H1 (cell line): ENCODE results near the gene METRN. TPM values are rescaled to one million over a fixed set of nuclear protein-coding genes. Genes with fewer than 3 reads are reported as not detected.

Source experiments
- CTCF ChIA-PET: fragments of 300-600 bp; sonication (Branson Sonifier 250); formaldehyde crosslinking; loops from one replicate; lab custom pipeline; 2021; ENCODE audit not compliant: partially characterized antibody; lab: Charles Lee
- POLR2A ChIA-PET: fragments of 300-600 bp; sonication (Branson Sonifier 250); formaldehyde crosslinking; loops from one replicate; lab custom pipeline; 2021; ENCODE audit warnings: inconsistent platforms; ENCODE audit not compliant: partially characterized antibody; lab: Charles Lee
- DNase-seq, 2 experiments: peaks; one replicate each; pipeline versions ENCODE4 v3.0.0 to v3.0.0-alpha.2; 2010 to 2022; ENCODE audit warnings: low spot score in 2 of 2, low read depth in 1 of 2, mixed read lengths in 1 of 2
- FAIRE-seq: peaks from 2 replicates; lab custom pipeline; 2011; peaks lifted over from hg19 to GRCh38; lab: Jason Lieb, UNC
- H2AFZ ChIP-seq: 2 replicates; pipeline ENCODE4 v1.8.1; 2012; ENCODE audit warnings: low read length, inconsistent platforms
- H2AK5ac ChIP-seq: 2 replicates; pipeline ENCODE4 v1.6.1; 2013; ENCODE audit warnings: low read depth, low read length
- H2BK120ac ChIP-seq: replicated peaks from 2 replicates; pipeline ENCODE3; 2013; ENCODE audit warnings: low read depth, low read length, inconsistent platforms
- H2BK12ac ChIP-seq: 2 replicates; pipeline ENCODE4 v1.6.1; 2013; ENCODE audit warnings: low read depth, low read length
- H2BK15ac ChIP-seq: 2 replicates; pipeline ENCODE4 v1.6.1; 2013; ENCODE audit warnings: low read length
- H2BK20ac ChIP-seq: 2 replicates; pipeline ENCODE4 v1.6.1; 2013; ENCODE audit warnings: low read length
- H2BK5ac ChIP-seq: 2 replicates; pipeline ENCODE4 v1.6.1; 2013; ENCODE audit warnings: low read depth, low read length
- H3K14ac ChIP-seq: 2 replicates; pipeline ENCODE4 v1.6.1; 2013; ENCODE audit warnings: inconsistent platforms; ENCODE audit not compliant: insufficient read length
- H3K18ac ChIP-seq: 2 replicates; pipeline ENCODE4 v1.6.1; 2013; ENCODE audit warnings: low read length; ENCODE audit errors: extremely low read depth
- H3K23ac ChIP-seq: 2 replicates; pipeline ENCODE4 v1.6.1; 2013; ENCODE audit warnings: inconsistent platforms; ENCODE audit not compliant: insufficient read length
- H3K23me2 ChIP-seq: 2 replicates; pipeline ENCODE4 v1.6.1; 2013; ENCODE audit warnings: low read depth, low read length
- H3K27ac ChIP-seq: 2 replicates; pipeline ENCODE4 v1.6.1; 2011; ENCODE audit warnings: low read depth, low read length, inconsistent platforms
- H3K27me3 ChIP-seq, 4 experiments: replicated peaks in 1 of 4; 1 replicate in 1 of 4; 2 replicates in 3 of 4; pipeline versions ENCODE4 v1.6.1 to v1.8.1; 2011 to 2013; ENCODE audit warnings: low read length in 3 of 4, mild to moderate bottlenecking in 3 of 4, inconsistent platforms in 2 of 4, mixed read lengths in 2 of 4, moderate library complexity in 1 of 4; ENCODE audit not compliant: control insufficient read depth in 3 of 4, insufficient read depth in 3 of 4; ENCODE audit errors: extremely low read depth in 1 of 4
- H3K36me3 ChIP-seq, 4 experiments: 2 replicates each; pipeline versions ENCODE4 v1.6.1 to v1.8.1; 2011 to 2013; ENCODE audit warnings: mild to moderate bottlenecking in 4 of 4, low read length in 3 of 4, moderate library complexity in 2 of 4, control low read depth in 1 of 4, inconsistent platforms in 1 of 4; ENCODE audit not compliant: insufficient read depth in 4 of 4, control insufficient read depth in 2 of 4
- H3K4ac ChIP-seq: replicated peaks from 2 replicates; pipeline ENCODE3; 2013; ENCODE audit warnings: low read length, low read depth, mixed read lengths, inconsistent platforms; ENCODE audit not compliant: insufficient read length
- H3K4me1 ChIP-seq, 4 experiments: replicated peaks in 1 of 4; 1 replicate in 1 of 4; 2 replicates in 3 of 4; pipeline versions ENCODE4 v1.6.1 to v1.8.1; 2011 to 2013; ENCODE audit warnings: low read length in 3 of 4, inconsistent platforms in 2 of 4, mixed read lengths in 1 of 4; ENCODE audit not compliant: insufficient read depth in 4 of 4, control insufficient read depth in 3 of 4
- H3K4me2 ChIP-seq, 2 experiments: 2 replicates each; pipeline versions ENCODE4 v1.6.1 to v1.8.1; 2011 to 2013; ENCODE audit warnings: low read depth in 2 of 2, low read length in 2 of 2, control low read depth in 1 of 2, inconsistent platforms in 1 of 2, mild to moderate bottlenecking in 1 of 2; ENCODE audit not compliant: insufficient read depth in 1 of 2
- H3K4me3 ChIP-seq, 4 experiments: fragments of 200-600, 300-600 bp in 1 of 4; sonication (generic), shearing (Covaris generic), sonication (Bioruptor Twin) in 1 of 4; 2 replicates each; pipeline versions ENCODE4 v1.5.1 to v1.8.1; 2011 to 2016; ENCODE audit warnings: low read length in 4 of 4, low read depth in 3 of 4, control low read depth in 2 of 4, inconsistent platforms in 2 of 4, mild to moderate bottlenecking in 2 of 4, mixed read lengths in 1 of 4, moderate library complexity in 1 of 4; ENCODE audit not compliant: insufficient read depth in 2 of 4; ENCODE audit errors: extremely low read depth in 1 of 4
- H3K56ac ChIP-seq: replicated peaks from 2 replicates; pipeline ENCODE3; 2013; ENCODE audit warnings: low read depth, mild to moderate bottlenecking, mixed read lengths, low read length, inconsistent platforms; ENCODE audit not compliant: insufficient read length
- H3K79me1 ChIP-seq: 2 replicates; pipeline ENCODE4 v1.6.1; 2013; ENCODE audit warnings: low read depth, low read length, control low read depth
- H3K79me2 ChIP-seq, 2 experiments: 2 replicates each; pipeline versions ENCODE4 v1.6.1 to v1.8.1; 2012 to 2013; ENCODE audit warnings: low read length in 2 of 2, mild to moderate bottlenecking in 2 of 2, inconsistent platforms in 1 of 2; ENCODE audit not compliant: insufficient read depth in 2 of 2, control insufficient read depth in 1 of 2
- H3K9ac ChIP-seq, 4 experiments: replicated peaks in 1 of 4; 1 replicate in 1 of 4; 2 replicates in 3 of 4; pipeline versions ENCODE4 v1.6.1 to v1.8.1; 2011 to 2013; ENCODE audit warnings: low read depth in 3 of 4, low read length in 3 of 4, control low read depth in 2 of 4, mild to moderate bottlenecking in 2 of 4, moderate library complexity in 2 of 4, inconsistent platforms in 1 of 4; ENCODE audit errors: extremely low read depth in 1 of 4
- H3K9me3 ChIP-seq, 2 experiments: 2 replicates each; pipeline versions ENCODE4 v1.6.1 to v1.8.1; 2012 to 2013; ENCODE audit warnings: mild to moderate bottlenecking in 2 of 2, moderate library complexity in 2 of 2, control low read depth in 1 of 2, inconsistent platforms in 1 of 2, low read depth in 1 of 2, low read length in 1 of 2, mixed read lengths in 1 of 2; ENCODE audit not compliant: insufficient read depth in 2 of 2
- H4K20me1 ChIP-seq, 2 experiments: replicated peaks in 1 of 2; 2 replicates each; pipeline versions ENCODE3 to v1.8.1; 2011 to 2013; ENCODE audit warnings: inconsistent platforms in 2 of 2, low read length in 2 of 2, mild to moderate bottlenecking in 1 of 2; ENCODE audit not compliant: insufficient read depth in 2 of 2, control insufficient read depth in 1 of 2
- H4K5ac ChIP-seq: 2 replicates; pipeline ENCODE4 v1.6.1; 2013; ENCODE audit warnings: low read length, low read depth, mixed read lengths, inconsistent platforms; ENCODE audit not compliant: insufficient read length
- H4K8ac ChIP-seq: 2 replicates; pipeline ENCODE4 v1.8.0; 2013; ENCODE audit warnings: mild to moderate bottlenecking, moderate library complexity, low read length, inconsistent platforms; ENCODE audit not compliant: insufficient read depth; ENCODE audit errors: extremely low read depth
- H4K91ac ChIP-seq: replicated peaks from 2 replicates; pipeline ENCODE3; 2013; ENCODE audit warnings: low read length, mixed read lengths, inconsistent platforms; ENCODE audit not compliant: insufficient read length
- SP4 ChIP-seq: IDR thresholded peaks from 2 replicates; pipeline ENCODE4 v1.6.1; 2012; ENCODE audit warnings: low read length, inconsistent platforms
- TEAD4 ChIP-seq: IDR thresholded peaks from 2 replicates; pipeline ENCODE4 v1.6.1; 2012; ENCODE audit warnings: low read depth, low read length, inconsistent platforms, mixed read lengths
- WGBS, 2 experiments: shearing (Covaris generic) in 1 of 2; methylation state at CpG; one replicate each; pipeline versions ENCODE4 v1.1.6 to v1.1.7; 2013 to 2015; ENCODE audit warnings: low lambda C conversion rate in 2 of 2, mixed read lengths in 2 of 2, inconsistent platforms in 1 of 2, low coverage in 1 of 2, missing lambda C conversion rate in 1 of 2; ENCODE audit not compliant: insufficient replicate concordance in 2 of 2, insufficient coverage in 1 of 2, insufficient read length in 1 of 2; ENCODE audit errors: extremely low coverage in 1 of 2, missing lambda C conversion rate in 1 of 2; 5-methylcytosine and 5-hydroxymethylcytosine counted together
- polyA plus RNA-seq, 7 experiments: library from polyadenylated mRNA; depleted of rRNA in 3 of 7; stranded (reverse) in 5 of 7; unstranded in 2 of 7; fragments of >200 nt in 5 of 7; fragments of 200-250 nt in 2 of 7; gene quantifications; 1 replicate in 5 of 7; 2 replicates in 1 of 7; 4 replicates in 1 of 7; pipeline versions ENCODE4 v1.2.1 to v1.2.3, GENCODE V29; 2011 to 2013; ENCODE audit warnings: missing spikeins in 2 of 7, mixed read lengths in 2 of 7
- total RNA-seq: library from RNA; stranded (reverse); fragmentation: NEBNext Ultra II Directional; extraction: Animal tissue kit (Norgen Biotek cat#: 25700); gene quantifications from 2 replicates; pipeline ENCODE4 v1.2.1, GENCODE V29; 2021
- TF ChIP-seq, protein P1 (sequence below): IDR thresholded peaks from 2 replicates; pipeline ENCODE4 v1.6.1; 2011; ENCODE audit warnings: low read depth, mild to moderate bottlenecking, low read length; ENCODE audit not compliant: insufficient read depth

Gene METRN
- total and polyA plus RNA-seq, 2 of the 8 experiments (the other 6 are each of a cell fraction or from before 2014, with no cell fraction given) = 18.7 to 25.8 TPM

DNA sequence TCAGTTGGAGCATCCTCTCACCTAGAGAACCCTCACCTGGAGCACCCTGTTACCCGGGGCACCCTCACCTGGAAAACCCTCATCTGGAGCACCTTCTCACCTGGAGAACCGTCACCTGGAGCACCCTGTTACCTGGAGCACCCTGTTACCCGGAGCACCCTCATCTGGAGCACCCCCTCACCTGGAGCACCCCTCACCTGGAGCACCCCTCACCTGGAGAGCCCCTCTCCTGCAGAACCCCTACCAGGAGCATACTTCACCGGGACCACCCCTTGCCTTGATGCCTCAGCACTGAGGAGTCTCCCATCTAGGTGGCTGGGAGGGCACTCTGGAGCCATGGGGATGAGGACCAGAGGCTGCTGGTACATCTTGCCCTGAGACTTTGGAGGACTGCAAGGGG lies 6.0 kb upstream of the METRN start:
- TF ChIP-seq, protein P1, sequence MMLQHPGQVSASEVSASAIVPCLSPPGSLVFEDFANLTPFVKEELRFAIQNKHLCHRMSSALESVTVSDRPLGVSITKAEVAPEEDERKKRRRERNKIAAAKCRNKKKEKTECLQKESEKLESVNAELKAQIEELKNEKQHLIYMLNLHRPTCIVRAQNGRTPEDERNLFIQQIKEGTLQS = no peak
- TF ChIP-seq TEAD4 = no peak
- TF ChIP-seq SP4 = no peak
- TF ChIP-seq, all 59 proteins: peak for 0
- FAIRE-seq (no peak), DNase-seq (no peak)
- no peak overlapping the region for H2BK12ac ChIP-seq
- H4K91ac ChIP-seq = no peak overlapping the region
- H2BK120ac ChIP-seq = no peak overlapping the region
- H3K4ac ChIP-seq = no peak overlapping the region
- H3K36me3 ChIP-seq = no peaks in the 10 kb centered on the region
- H4K8ac ChIP-seq = no peak overlapping the region
- no peak overlapping the region for H3K4me3 ChIP-seq
- H3K27me3 ChIP-seq = peaks cover 29 to 67% (median 52%) of the 10 kb centered on the region in 4 experiments
- no peak overlapping the region for H2AFZ ChIP-seq
- H2BK15ac ChIP-seq = no peak overlapping the region
- no peak overlapping the region for H3K27ac ChIP-seq
- H3K56ac ChIP-seq = no peak overlapping the region
- CTCF ChIA-PET = interaction anchor here (1.0 to 33.4 kb wide), 5 partner anchors 27 to 349 kb away, joined by 3 to 977 read pairs (median 10); partner anchors contain the start of genes ANTKMT, CCDC78, CHTF18 and CIAO3
- no peak overlapping the region for H3K18ac ChIP-seq
- POLR2A ChIA-PET = interaction anchor here (0.6 to 20.9 kb wide), 3 partner anchors 13 to 76 kb away, joined by 3 to 353 read pairs (median 3); partner anchors contain the start of genes ANTKMT, CCDC78 and HAGHL
- no peak overlapping the region for H2AK5ac ChIP-seq
- no peak overlapping the region for H3K4me2 ChIP-seq
- peaks cover 0 to 9% (median 5%) of the 10 kb centered on the region in 4 experiments; a peak in 4 of 7 replicates for H3K4me1 ChIP-seq
- no peak overlapping the region for H3K9ac ChIP-seq
- peaks cover 12% of the 10 kb centered on the region; the same call in 1 of the 2 replicates for H3K23me2 ChIP-seq
- no peak overlapping the region for H2BK5ac ChIP-seq
- H2BK20ac ChIP-seq = no peak overlapping the region
- no peaks in the 10 kb centered on the region for H3K79me2 ChIP-seq
- peaks cover 3 to 13% of the 10 kb centered on the region in 2 experiments for H4K20me1 ChIP-seq
- H3K9me3 ChIP-seq = no peaks in the 10 kb centered on the region
- H3K14ac ChIP-seq = no peak overlapping the region
- 62% methylated on average over 3 of the region's 4 CpGs; no CpG with 5 or more reads in 1 of the 2 experiments for WGBS, 2 experiments
- H3K23ac ChIP-seq = no peak overlapping the region
- H4K5ac ChIP-seq = no peak overlapping the region
- H3K79me1 ChIP-seq = no peaks in the 10 kb centered on the region
